ENCODE results near the gene TNS3.

Gene TNS3

DNA sequence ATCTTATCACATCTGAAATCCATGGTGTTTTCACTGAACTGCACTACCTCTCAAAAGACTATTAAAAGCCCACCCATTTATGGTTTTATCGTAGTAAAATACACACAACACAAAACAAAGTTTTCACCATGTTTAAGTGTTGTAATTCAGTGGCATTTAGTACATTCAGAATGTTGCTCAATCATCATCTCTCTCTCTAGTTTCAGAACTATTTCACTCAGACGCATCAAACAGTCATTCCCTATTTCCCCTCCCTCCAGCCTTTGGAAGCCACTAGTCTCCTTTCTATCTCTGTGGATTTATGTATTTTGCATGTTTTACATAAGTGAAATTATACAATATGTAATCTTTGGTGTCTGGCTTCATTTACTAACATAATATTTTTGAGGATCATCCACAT lies 332.6 kb downstream of the TNS3 start:
- no peak for DNase-seq (ENCODE audit: low read depth, low spot score)
- TF ChIP-seq, protein P1, sequence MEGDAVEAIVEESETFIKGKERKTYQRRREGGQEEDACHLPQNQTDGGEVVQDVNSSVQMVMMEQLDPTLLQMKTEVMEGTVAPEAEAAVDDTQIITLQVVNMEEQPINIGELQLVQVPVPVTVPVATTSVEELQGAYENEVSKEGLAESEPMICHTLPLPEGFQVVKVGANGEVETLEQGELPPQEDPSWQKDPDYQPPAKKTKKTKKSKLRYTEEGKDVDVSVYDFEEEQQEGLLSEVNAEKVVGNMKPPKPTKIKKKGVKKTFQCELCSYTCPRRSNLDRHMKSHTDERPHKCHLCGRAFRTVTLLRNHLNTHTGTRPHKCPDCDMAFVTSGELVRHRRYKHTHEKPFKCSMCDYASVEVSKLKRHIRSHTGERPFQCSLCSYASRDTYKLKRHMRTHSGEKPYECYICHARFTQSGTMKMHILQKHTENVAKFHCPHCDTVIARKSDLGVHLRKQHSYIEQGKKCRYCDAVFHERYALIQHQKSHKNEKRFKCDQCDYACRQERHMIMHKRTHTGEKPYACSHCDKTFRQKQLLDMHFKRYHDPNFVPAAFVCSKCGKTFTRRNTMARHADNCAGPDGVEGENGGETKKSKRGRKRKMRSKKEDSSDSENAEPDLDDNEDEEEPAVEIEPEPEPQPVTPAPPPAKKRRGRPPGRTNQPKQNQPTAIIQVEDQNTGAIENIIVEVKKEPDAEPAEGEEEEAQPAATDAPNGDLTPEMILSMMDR (IDR thresholded peaks at IDR 0.05; ENCODE audit: low read depth, low read length), result no peak
- in situ Hi-C loops (cut with HindIII; ENCODE audit: low sequenced_read_pairs), result no loop called here

DNA sequence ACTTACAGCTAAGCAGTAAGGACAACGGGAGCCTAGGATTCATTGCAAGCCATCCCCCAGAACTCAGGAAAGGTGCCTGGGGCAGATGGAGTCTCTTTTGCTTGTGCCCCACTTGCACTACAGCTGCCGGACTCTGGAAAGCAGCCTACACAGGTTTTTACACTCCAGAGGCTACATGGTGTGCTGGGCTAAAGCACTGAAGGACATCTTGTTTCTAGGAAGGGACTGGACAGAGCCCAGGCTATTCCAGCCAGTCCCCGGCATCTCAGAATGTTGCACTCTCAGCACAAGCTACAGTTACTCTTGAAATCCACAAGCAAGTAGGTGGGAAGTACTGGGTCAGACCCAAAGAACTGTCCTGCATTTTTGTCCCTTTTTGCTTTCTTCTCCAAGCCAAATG lies 333.1 kb downstream of the TNS3 start:
- no peak for DNase-seq (ENCODE audit: low read depth, low spot score)
- no peak overlapping the region for H3K4me3 ChIP-seq (ENCODE audit: low read depth, low read length)
- TF ChIP-seq, protein P1 (IDR thresholded peaks at IDR 0.05; ENCODE audit: low read depth, low read length), result no peak
- in situ Hi-C loops (cut with HindIII; ENCODE audit: low sequenced_read_pairs), result no loop called here

More for the DNA sequence above, 332.6 kb downstream of the TNS3 start:
- no peak overlapping the region for H3K4me3 ChIP-seq (ENCODE audit: low read depth, low read length)

DNA sequence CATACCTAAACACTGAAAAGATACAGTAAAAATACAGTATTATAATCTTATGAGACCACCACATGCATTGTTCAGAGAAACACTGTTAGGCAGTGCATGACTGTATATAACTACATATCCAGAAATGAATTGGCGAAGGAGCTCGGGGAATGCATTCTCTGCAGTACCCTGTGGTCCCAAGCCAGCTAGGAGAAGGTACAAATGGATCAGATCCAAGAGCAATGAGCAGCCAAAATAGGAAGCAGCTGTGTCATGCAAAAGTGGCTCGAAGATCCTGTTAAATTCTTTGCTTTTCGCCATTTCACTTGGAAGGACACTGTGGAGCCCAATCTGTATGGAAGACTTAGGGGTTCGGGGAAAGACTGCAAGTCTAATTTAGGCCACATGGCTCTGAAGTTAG lies 334.8 kb downstream of the TNS3 start:
- no peak overlapping the region for H3K4me3 ChIP-seq (ENCODE audit: low read depth, low read length)
- in situ Hi-C loops (cut with HindIII; ENCODE audit: low sequenced_read_pairs), result no loop called here
- DNase-seq (ENCODE audit: low read depth, low spot score), result no peak
- TF ChIP-seq, protein P1 (IDR thresholded peaks at IDR 0.05; ENCODE audit: low read depth, low read length), result no peak

DNA sequence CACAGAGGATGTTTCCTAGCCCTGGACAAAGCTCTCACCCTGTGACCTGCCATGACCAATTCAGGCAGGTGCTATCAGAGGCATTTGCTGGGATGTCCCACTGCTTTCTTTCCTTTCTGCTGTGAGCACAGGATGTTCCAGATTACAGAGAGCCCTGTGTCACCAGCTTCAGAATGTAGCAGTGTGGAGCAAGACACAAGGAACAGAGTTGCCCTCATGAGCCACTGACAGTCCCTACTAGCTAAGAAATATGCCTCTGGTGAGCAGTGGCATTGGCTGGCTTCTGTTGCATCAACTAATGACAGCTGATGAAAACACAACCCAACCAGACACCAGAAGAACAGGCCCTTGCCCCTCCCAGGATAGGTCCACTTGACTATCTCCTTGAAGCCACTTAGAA lies 337.2 kb downstream of the TNS3 start:
- in situ Hi-C loops (cut with HindIII; ENCODE audit: low sequenced_read_pairs), result no loop called here
- DNase-seq (ENCODE audit: low read depth, low spot score), result no peak
- no peak overlapping the region for H3K4me3 ChIP-seq (ENCODE audit: low read depth, low read length)
- TF ChIP-seq, protein P1 (IDR thresholded peaks at IDR 0.05; ENCODE audit: low read depth, low read length), result no peak

DNA sequence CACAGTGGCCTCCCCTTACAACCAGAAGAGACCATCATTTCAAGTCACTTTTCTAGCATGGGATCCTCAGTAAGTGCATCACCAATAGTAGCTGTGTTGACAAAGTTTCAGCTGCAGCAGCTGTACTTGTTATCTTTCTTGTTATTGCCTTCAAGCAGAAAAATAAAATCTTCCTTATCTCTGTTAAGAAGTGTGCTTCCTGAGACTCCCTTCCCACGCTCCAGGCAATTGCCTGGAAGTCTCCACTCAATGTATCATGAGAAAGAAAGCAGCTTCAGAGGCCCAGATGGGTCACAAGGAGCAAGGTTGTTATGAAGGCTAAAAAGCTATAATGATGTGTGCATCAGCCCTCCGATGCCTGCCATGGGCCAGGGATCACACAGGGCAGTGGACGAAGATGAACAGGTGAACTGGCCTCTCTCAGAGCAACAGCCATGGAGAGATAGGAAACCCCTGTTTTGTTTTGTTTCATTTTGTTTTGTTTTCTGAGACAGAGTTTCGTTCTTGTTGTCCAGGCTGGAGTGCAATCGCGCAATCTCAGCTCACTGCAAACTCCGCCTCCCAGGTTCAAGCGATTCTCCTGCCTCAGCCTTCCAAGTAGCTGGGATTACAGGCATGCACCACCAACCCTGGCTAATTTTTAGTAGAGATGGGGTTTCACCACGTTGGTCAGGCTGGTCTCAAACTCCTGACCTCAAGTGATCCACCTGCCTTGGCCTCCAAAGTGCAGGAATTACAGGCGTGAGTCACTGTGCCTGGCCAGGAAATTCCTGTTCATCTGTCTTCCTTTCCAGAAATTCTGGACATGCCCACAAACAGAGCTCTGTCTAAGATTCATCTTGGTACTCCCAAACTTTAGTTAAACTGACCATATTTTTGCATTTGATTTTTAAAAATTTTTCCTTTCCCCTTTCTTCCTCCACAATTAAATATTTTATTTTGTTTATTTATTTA lies 340.5 kb downstream of the TNS3 start:
- in situ Hi-C loops (cut with HindIII; ENCODE audit: low sequenced_read_pairs), result no loop called here
- TF ChIP-seq, protein P1 (IDR thresholded peaks at IDR 0.05; ENCODE audit: low read depth, low read length), result no peak
- no peak overlapping the region for H3K4me3 ChIP-seq (ENCODE audit: low read depth, low read length)
- no peak for DNase-seq (ENCODE audit: low read depth, low spot score)

DNA sequence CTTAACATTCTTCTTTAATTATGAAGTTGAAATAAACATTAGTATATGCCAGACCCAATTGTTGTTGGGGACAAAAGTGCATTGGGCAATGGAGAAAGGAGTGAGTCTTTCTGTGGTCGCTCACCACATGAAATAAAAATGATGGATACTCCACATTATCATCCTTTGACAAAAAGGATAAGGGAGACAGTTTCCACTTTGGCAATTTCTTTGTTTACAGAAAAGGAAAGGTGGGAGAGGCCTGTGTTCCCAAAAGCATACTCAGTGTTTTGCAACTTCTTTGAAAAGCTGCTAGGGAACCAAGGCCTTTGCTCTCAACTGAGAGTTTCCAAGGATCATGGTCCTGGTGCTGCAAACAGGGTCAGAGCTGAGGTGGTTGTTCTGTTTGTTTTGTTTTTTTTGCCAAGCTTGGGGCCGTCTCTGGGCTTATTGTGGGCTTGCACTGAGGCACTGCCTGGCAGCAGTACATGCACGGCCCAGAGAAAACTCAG lies 341.9 kb downstream of the TNS3 start:
- no peak for DNase-seq (ENCODE audit: low read depth, low spot score)
- no peak overlapping the region for H3K4me3 ChIP-seq (ENCODE audit: low read depth, low read length)
- in situ Hi-C loops (cut with HindIII; ENCODE audit: low sequenced_read_pairs), result no loop called here
- TF ChIP-seq, protein P1 (IDR thresholded peaks at IDR 0.05; ENCODE audit: low read depth, low read length), result no peak
